C4-2B (cell line): ENCODE results near the gene AIG1.

ENCODE experiments used
- ZFX ChIP-seq: fragments of 450-650 bp; IDR thresholded peaks from 2 replicates; pipeline ENCODE4 v1.6.1; 2017
- TF ChIP-seq, protein P1 (sequence below): fragments of 450-650 bp; conservative IDR thresholded peaks from 2 replicates; pipeline ENCODE4 v1.5.1; 2017; ENCODE audit warnings: mild to moderate bottlenecking

DNA sequence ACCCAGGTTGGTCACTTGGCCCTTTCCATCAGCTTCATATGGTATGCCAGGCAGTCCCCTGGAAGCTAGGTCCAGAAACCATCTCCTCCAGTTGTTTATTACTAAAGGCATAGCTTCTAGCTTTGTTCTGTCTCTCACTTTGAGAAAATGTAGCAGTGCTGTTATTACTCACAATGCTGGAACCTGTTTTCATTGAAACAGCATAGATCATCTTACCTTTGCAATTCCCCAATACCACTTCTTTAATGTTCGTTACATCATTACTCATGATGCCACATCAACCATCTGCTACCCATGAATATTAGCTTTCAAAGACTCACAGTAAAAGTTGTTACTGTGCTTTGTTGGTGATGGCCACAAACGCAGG is 301.5 kb downstream of the AIG1 start:
- TF ChIP-seq, protein P1, sequence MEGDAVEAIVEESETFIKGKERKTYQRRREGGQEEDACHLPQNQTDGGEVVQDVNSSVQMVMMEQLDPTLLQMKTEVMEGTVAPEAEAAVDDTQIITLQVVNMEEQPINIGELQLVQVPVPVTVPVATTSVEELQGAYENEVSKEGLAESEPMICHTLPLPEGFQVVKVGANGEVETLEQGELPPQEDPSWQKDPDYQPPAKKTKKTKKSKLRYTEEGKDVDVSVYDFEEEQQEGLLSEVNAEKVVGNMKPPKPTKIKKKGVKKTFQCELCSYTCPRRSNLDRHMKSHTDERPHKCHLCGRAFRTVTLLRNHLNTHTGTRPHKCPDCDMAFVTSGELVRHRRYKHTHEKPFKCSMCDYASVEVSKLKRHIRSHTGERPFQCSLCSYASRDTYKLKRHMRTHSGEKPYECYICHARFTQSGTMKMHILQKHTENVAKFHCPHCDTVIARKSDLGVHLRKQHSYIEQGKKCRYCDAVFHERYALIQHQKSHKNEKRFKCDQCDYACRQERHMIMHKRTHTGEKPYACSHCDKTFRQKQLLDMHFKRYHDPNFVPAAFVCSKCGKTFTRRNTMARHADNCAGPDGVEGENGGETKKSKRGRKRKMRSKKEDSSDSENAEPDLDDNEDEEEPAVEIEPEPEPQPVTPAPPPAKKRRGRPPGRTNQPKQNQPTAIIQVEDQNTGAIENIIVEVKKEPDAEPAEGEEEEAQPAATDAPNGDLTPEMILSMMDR: no peak
- no peak for TF ChIP-seq ZFX
